GM12873 (cell line): ENCODE measurements around the gene ME3.

Experiments used
- TF ChIP-seq, protein P1 (sequence below): IDR thresholded peaks from 2 replicates; pipeline ENCODE4 v1.5.1; 2012; ENCODE audit warnings: low read depth, mild to moderate bottlenecking, moderate library complexity, low read length, control low read depth; ENCODE audit not compliant: insufficient read depth; ENCODE audit errors: missing control alignments

The ME3 gene

GRCh38 chr11:86488553-86488952 is 183.9 kb downstream of the ME3 start:
- TF ChIP-seq, protein P1, sequence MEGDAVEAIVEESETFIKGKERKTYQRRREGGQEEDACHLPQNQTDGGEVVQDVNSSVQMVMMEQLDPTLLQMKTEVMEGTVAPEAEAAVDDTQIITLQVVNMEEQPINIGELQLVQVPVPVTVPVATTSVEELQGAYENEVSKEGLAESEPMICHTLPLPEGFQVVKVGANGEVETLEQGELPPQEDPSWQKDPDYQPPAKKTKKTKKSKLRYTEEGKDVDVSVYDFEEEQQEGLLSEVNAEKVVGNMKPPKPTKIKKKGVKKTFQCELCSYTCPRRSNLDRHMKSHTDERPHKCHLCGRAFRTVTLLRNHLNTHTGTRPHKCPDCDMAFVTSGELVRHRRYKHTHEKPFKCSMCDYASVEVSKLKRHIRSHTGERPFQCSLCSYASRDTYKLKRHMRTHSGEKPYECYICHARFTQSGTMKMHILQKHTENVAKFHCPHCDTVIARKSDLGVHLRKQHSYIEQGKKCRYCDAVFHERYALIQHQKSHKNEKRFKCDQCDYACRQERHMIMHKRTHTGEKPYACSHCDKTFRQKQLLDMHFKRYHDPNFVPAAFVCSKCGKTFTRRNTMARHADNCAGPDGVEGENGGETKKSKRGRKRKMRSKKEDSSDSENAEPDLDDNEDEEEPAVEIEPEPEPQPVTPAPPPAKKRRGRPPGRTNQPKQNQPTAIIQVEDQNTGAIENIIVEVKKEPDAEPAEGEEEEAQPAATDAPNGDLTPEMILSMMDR: no peak

DNA sequence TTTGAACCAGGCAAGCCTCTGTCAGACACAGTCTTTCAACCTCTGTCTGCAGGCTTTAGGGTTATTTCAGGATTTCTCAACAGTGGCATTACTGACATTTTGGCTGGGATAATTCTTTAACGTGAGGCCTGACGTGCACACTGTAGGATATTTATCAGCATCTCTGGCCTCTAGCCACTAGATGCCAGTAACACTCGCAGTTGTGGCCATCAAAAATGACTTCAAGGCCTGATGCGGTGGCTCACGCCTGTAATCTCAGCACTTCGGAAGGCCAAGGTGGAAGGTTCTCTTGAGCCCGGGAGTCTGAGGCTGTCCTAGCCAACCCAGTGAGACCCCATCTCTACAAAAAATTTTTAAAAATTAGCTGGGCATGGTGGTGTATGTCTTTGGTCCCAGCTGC is 184.7 kb downstream of the ME3 start:
- TF ChIP-seq, protein P1: no peak

DNA sequence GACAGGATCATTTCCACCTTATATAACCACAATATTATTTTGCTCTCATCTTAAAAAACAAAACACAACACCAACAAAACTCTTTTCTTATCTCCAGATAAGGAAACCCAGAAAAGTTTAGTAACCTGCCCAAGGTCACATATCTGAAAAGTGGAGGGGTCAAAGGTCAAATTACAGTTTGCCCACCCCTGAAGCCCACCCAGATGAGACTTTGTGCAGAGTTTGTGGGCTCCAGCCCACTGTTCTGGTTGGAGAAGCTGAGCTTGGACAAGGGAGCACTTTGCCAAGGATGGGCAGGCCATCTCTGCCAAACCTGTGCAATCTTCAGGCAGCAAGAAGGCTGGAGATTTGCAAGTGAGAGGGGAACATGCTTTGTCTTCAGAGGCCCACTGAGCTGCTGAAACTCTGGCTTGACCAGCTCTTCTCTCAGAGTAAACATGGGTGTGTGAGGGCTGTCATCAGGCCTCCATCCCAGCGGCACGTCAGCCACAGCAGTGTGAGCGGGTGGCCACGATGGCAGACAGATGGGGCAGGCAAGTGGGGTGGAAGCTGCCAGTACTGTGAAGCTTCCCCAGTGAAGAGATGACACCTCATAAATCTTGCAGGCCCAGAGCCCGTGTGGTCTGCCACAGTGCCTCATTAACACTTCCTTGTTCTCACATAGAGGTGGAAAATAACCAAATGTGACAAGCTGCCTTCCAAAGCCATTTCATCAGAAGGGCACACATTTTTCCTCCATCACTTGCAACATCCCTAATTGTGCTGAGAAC is 186.0 kb downstream of the ME3 start:
- TF ChIP-seq, protein P1: no peak

GRCh38 chr11:86484795-86485166 is 187.6 kb downstream of the ME3 start:
- TF ChIP-seq, protein P1: no peak

DNA sequence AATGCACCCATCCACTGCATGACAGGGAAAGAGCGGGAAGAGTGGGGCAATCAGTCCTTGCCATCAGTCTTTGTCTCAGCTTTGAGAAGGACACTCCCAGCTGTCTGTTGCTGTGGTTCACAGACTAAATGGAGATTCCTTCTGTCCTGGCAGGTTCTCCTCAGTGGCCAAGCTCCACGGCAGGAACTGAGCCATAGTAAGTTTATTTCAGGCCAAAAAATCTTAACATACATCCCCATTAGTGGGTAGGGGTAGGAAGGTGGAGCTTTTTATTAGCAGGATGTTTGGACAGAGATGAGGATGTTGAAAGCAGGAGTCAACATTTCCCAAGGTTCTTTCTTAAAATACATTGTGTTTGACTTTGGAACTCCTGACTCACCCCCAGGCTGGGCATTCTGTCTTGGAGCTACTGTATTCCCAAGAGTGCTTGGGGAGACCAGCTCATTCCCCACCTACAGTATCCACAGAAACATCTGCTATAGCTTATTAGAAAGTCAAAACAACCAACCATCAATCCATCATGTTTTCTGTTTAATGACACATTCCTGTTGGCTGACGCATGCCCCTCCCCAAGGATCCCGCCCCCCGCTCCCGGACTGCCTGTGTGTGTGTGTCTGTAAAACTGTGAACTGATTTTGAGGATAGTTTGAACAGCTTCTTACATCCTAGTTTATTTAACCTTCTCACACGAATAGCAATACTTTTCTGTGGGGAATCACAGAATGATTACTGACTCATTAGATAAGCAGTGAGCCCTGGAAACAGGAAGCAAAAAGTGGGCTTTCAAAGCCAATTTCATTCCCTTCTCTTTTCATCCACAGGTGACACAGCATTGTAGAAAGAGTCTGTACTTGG is 188.2 kb downstream of the ME3 start:
- TF ChIP-seq, protein P1: no peak

DNA sequence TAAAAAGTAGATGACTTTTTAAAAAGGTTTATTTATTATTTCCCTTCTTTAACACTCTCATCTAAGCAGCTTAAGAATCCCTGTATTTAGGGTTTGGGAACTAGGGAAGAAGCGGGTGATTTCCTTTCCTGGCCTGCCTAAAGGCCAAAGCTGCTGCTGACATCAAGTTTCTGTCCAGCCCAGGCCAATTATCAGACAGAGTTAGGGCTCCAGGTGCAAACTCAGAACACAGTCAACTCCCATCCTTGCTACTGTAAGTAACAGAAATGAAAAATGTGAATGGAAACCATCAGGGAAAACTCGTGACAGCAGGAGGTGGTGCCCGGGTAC is 188.8 kb downstream of the ME3 start:
- TF ChIP-seq, protein P1: no peak

DNA sequence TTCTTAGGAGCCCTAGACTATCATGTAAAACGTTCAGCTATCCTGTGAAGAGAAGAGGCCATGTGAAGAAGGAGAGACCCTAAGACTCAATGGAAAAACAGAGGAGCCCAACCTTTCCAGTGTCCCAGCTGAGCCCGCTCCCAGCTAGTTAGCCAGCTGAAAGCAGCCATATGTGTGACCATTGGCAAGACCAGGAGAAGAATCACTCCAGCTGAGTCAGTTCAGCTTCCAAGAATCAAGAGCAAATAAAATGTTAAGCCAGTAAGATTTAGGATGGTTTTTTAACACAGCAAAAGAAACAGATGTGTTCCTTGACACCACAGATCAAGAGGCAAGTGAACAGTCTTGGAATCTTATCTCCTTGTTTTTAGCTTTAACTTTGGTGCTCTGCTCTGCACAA is 189.7 kb downstream of the ME3 start:
- TF ChIP-seq, protein P1: no peak
